Measurements from ENCODE around the gene ARMC10.
A peak's percentile ranks its signal among the peaks of the same experiment; 100 is the strongest.
"Not testable (repeated sequence)": the region's sequence is repeated elsewhere in the genome, so short reads cannot be mapped to it uniquely, and the experiment has no call there.

The ARMC10 gene

DNA sequence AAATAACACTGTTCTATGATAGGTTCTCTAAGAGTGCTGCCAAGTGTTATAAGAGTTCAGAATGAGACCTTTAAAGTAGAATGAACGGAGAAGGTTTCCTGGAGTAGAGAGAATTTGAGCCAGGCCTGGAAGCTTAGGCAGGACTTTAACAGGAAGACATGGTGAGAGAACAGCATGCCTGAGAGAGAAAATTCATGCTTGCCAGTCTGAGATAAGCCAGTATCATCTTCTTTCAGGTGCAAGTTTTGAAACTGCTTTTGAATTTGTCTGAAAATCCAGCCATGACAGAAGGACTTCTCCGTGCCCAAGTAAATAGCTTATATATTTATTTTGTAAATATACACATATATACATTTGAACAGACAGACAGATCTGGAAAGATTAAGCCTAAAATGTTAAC is 22.1 kb downstream of the ARMC10 start:
- TF ChIP-seq, protein P1, sequence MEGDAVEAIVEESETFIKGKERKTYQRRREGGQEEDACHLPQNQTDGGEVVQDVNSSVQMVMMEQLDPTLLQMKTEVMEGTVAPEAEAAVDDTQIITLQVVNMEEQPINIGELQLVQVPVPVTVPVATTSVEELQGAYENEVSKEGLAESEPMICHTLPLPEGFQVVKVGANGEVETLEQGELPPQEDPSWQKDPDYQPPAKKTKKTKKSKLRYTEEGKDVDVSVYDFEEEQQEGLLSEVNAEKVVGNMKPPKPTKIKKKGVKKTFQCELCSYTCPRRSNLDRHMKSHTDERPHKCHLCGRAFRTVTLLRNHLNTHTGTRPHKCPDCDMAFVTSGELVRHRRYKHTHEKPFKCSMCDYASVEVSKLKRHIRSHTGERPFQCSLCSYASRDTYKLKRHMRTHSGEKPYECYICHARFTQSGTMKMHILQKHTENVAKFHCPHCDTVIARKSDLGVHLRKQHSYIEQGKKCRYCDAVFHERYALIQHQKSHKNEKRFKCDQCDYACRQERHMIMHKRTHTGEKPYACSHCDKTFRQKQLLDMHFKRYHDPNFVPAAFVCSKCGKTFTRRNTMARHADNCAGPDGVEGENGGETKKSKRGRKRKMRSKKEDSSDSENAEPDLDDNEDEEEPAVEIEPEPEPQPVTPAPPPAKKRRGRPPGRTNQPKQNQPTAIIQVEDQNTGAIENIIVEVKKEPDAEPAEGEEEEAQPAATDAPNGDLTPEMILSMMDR (IDR thresholded peaks at IDR 0.05; ENCODE audit: low read depth, low read length, missing control alignments): no peak
- H3K4me3 ChIP-seq (ENCODE audit: low read depth, low read length): no peak overlapping the region
- in situ Hi-C loops (cut with HindIII; ENCODE audit: low sequenced_read_pairs): no loop called here
- DNase-seq (ENCODE audit: low read depth): no peak

DNA sequence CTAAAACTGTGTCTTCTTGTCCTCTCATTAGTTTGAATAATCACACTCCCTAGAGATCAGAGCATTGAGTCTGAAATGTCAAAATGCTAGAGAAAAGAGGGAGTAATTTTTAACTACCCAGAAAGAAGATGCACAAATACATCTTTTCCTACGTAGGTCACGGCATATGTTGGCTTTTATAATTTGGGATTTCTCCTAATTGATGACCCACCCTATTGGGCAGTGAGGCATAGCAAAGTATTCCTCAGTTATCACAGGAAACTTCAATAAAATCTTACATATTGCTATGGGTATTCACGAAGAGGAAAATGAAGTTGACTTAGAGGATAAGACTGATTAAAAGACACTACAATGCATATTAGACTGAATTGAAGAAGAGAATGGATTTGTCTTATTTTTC is 25.4 kb downstream of the ARMC10 start:
- H3K4me3 ChIP-seq (ENCODE audit: low read depth, low read length): no peak overlapping the region
- no peak for DNase-seq (ENCODE audit: low read depth)
- TF ChIP-seq, protein P1 (IDR thresholded peaks at IDR 0.05; ENCODE audit: low read depth, low read length, missing control alignments): no peak
- in situ Hi-C loops (cut with HindIII; ENCODE audit: low sequenced_read_pairs): no loop called here

DNA sequence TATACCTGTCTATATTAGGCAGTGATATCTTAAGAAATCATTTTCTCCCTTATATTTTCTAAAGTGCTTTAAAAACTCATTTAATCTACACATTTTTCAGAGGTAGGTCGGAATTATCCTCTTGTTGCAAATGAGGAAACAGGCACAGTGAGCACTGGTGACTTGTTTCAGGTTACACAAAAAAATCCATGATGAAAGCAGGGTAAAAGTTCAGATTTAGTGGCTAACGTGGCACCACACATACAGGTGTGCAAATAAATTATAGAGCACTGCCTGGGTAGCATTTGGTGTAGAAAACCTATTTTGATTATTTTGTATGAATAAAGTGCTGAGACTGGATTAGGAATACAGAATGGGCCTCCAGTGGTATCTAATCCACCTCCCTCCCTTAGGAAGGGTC is 26.6 kb downstream of the ARMC10 start:
- H3K4me3 ChIP-seq (ENCODE audit: low read depth, low read length): no peak overlapping the region
- in situ Hi-C loops (cut with HindIII; ENCODE audit: low sequenced_read_pairs): no loop called here
- TF ChIP-seq, protein P1 (IDR thresholded peaks at IDR 0.05; ENCODE audit: low read depth, low read length, missing control alignments): no peak
- no peak for DNase-seq (ENCODE audit: low read depth)

DNA sequence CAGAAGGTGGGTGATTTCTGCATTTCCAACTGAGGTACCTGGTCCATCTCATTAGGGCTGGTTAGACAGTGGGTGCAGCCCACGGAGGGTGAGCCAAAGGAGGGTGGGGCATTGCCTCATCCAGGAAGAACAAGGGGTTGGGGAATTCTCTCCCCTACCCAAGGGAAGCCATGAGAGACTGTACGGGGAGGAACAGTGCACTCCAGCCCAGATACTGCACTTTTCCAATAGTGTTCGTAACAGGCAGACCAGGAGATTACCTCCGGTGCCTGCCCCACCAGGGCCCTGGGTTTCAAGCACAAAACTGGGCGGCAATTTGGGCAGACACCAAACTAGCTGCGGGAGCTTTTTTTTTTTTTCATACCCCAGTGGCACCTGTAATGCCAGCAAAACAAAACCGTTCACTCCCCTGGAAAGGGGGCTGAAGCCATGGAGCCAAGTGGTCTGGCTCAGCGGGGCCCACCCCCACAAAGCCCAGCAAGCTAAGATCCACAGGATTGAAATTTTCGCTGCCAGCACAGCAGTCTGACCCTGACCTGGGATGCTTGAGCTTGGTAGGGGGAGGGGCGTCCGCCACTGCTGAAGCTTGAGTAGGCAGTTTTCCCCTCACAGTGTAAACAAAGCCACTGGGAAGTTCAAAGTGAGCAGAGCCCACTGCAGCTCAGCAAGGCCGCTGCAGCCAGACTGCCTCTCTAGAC is 31.2 kb downstream of the ARMC10 start:
- in situ Hi-C loops (cut with HindIII; ENCODE audit: low sequenced_read_pairs): no loop called here
- DNase-seq (ENCODE audit: low read depth): no peak
- H3K4me3 ChIP-seq (ENCODE audit: low read depth, low read length): no peak overlapping the region
- TF ChIP-seq, protein P1 (IDR thresholded peaks at IDR 0.05; ENCODE audit: low read depth, low read length, missing control alignments): no peak

DNA sequence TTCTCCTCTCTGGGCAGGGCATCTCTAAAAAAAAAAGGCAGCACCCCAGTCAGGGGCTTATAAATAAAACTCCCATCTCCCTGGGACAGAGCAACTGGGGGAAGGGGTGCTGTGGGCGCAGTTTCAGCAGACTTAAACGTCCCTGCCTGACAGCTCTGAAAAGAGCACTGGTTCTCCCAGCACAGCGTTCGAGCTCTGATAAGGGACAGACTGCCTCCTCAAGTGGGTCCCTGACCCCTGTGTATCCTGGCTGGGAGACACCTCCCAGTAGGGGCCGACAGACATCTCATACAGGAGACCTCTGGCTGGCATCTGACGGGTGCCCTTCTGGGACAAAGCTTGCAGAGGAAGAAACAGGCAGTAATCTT is 31.7 kb downstream of the ARMC10 start:
- in situ Hi-C loops (cut with HindIII; ENCODE audit: low sequenced_read_pairs); DNase-seq (ENCODE audit: low read depth); H3K4me3 ChIP-seq (ENCODE audit: low read depth, low read length): not testable (repeated sequence)

DNA sequence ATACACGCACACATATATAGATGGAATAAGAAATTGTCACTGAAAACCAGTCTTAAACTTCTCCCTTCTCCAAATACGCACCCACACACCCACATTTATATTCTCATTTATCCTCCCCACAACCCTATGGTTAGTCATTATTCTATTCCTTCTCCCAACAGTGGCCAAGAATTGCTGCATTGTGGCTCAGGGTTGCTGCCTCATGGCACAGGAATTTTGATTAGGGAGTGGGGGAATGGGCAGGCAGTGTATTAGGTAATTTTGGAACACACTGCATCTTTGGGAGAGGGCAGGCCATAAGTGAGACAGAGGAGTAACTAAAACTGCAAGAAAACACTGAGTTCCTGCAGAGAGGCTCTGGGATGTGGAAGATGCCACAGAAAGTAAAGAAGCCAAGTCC is 38.2 kb downstream of the ARMC10 start:
- in situ Hi-C loops (cut with HindIII; ENCODE audit: low sequenced_read_pairs): no loop called here
- DNase-seq (ENCODE audit: low read depth): peak; percentile 97
- TF ChIP-seq, protein P1 (IDR thresholded peaks at IDR 0.05; ENCODE audit: low read depth, low read length, missing control alignments): no peak
- H3K4me3 ChIP-seq (ENCODE audit: low read depth, low read length): no peak overlapping the region

DNA sequence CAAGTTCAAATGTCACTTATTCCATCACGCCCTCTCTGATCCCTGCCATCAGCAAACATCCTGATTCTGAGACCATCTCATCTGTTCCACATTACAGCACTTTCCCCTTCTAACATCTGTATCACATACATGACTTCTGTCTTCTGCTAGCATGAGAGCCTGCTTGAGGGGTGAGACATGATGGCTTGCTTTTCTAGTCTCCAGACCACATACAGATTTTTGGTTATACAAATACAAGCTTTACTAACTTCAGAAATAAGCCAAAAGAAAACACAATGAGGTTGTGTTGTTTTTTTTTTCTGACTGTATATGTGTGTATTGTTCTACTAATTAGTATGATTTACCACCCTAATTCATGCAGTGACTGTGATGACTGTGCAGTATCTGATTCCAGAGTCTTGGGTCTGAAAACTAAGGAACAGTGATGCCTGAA is 39.7 kb downstream of the ARMC10 start:
- DNase-seq (ENCODE audit: low read depth): no peak
- no peak overlapping the region for H3K4me3 ChIP-seq (ENCODE audit: low read depth, low read length)
- in situ Hi-C loops (cut with HindIII; ENCODE audit: low sequenced_read_pairs): no loop called here
- TF ChIP-seq, protein P1 (IDR thresholded peaks at IDR 0.05; ENCODE audit: low read depth, low read length, missing control alignments): no peak
